SK-N-SH treated with all-trans-retinoic acid at 6 μM for 48 hours (cell line): ENCODE results near the gene UNC5B.

Experiments
- OSR1 ChIP-seq: fragments of 250-450 bp; sonication (Bioruptor Pico); IDR thresholded peaks from 2 replicates; pipeline ENCODE4 v1.8.0; 2022; ENCODE audit warnings: moderate library complexity, mild to moderate bottlenecking, inconsistent platforms
- ZC3H10 ChIP-seq: fragments of 250-450 bp; sonication (Bioruptor Pico); IDR thresholded peaks from 2 replicates; pipeline ENCODE4 v1.5.1; 2021; ENCODE audit warnings: mild to moderate bottlenecking, moderate library complexity
- TF ChIP-seq, protein P1 (sequence below): fragments of 250-450 bp; sonication (Bioruptor Pico); IDR thresholded peaks from 2 replicates; pipeline ENCODE4 v1.5.1; 2020; ENCODE audit warnings: low read depth, mild to moderate bottlenecking, moderate library complexity

DNA sequence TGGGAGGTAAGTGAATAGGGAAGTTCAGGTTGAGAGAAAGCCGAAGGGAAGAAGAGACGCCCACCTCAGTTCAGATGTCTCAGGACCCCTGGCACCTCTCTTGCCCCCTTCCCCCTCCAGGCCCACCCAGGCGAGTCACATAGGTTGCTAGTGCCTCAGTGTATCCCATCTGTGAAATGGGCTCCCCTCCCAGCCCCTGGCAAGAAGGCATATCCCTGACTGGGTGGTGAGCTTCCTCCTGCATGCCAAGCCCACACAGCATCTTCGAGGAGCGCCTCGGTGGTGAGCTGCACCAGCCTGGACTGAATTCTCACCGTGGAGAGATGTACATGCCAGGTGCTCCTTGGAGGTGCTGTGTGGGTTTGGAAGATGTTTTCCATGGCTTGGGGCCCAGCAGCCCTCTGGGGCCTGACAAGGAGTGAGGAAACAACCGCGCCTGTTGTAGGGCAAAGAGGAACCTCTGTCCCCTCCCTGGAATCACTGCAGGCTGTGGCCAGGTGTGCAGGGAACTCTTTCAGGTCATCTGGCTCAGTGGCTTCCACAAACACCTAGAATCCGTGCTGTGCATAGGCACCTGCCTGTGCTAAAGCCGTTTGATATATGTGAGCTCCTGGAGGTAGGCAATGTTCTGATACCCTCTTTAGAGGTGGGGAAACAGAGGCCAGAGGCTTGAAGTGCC is 45.1 kb downstream of the UNC5B start:
- TF ChIP-seq, protein P1, sequence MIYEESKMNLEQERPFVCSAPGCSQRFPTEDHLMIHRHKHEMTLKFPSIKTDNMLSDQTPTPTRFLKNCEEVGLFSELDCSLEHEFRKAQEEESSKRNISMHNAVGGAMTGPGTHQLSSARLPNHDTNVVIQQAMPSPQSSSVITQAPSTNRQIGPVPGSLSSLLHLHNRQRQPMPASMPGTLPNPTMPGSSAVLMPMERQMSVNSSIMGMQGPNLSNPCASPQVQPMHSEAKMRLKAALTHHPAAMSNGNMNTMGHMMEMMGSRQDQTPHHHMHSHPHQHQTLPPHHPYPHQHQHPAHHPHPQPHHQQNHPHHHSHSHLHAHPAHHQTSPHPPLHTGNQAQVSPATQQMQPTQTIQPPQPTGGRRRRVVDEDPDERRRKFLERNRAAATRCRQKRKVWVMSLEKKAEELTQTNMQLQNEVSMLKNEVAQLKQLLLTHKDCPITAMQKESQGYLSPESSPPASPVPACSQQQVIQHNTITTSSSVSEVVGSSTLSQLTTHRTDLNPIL (CRISPR knock-in tag): no peak
- TF ChIP-seq OSR1 (CRISPR knock-in tag) (no peak), ZC3H10 (CRISPR knock-in tag) (no peak)
